GM04503 (cell line): Measurements from ENCODE around the gene YIF1B.

Source experiments
- DNase-seq: peaks from one replicate; pipeline ENCODE4 v3.0.0-alpha.2; 2012; ENCODE audit warnings: low read depth

The YIF1B gene

DNA sequence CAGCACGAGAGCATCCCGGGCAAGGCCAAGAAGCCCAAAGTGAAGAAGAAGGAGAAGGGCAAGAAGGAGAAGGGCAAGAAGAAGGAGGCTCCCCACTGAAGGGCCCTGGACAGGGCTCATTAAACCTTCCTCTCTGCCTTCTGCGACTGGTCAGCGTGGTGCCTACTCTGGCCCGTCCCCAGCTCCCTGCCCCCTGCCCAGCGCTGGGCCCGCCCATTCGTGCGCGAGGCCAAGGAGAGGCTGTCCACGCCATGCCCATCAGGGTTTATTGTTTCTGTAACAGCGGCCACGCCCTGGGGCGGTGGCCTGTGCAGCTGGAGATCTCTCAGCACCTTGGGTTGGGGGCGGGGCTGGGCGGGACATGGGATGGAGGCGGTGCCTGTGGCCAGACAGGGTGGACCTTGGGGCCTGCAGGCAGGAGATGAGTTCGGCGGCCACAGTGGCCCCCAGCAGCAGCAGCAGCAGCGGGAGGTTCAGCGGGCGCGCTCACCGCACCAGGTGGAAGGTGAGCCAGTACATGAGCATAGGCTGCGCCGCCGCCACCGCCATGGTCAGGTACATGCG, 10.8 kb downstream of the YIF1B start:
- no peak for DNase-seq

DNA sequence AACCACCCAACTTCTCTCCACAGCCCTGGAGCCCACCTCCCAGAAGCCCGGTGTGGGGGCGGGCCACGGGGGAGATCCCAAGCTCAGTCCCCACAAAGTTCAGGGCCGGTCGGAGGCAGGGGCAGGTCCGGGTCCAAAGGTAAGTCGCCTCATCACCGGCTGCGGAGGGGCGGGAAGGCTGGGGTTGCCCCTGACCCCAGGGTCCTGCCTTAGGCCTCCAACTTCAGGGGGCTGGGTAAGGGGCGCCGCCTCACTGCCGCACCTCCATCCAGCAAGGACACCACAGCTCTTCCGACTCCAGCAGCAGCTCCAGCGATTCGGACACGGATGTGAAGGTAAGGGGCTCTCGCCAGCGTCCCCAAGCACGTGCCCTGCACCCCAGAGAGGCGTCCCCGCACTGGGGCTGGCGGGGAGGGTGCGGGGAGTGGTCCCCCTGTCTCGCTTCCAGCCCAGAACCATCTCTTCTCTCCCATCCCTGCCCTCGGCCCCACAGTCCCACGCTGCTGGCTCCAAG, 11.3 kb downstream of the YIF1B start:
- no peak for DNase-seq

DNA sequence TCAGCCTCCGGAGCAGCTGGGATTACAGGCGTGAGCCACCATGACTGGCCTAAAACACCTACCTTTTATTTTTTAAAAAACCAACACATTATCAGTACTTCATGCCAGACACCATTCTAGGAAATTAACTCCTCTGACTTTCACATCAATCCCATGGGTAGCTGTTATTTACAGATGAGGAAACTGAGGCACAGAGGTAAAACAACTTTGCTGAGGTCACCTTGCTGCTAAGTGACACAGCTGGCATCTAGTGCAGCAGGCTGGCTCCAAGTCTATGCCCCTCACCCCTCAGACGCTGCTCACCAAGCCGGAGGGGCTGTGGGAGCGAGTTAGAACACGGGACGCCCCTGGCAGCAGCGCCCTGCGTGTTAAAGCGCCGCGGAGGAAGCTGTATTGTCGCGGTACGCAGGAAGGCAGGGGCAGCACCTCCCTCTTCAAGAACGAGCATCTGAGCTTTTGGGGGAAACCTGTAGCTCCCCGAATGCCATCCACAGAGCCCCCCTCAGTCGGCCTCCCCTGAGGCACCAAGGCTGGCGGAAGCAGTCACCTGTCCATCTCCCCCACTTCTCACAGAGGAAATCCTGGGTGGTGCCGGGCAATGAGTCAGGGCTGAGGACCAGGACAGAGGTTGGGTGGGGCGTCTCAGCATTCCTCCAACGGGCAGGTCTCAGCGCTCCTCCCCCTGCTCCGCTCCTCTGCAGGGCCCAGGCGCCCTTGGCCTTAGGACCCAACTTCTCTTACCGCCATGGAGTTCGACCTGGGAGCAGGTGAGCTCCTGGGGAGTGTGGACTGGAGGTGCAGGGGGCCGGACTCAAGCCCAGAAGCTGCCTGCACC, 12.0 kb downstream of the YIF1B start, which contains the start of gene C19orf33:
Gene C19orf33, plus strand, starts transcription at position 735 of the 835 bp plus-strand sequence. Its CDS starts 11 bp downstream, at position 746.
- DNase-seq, result no peak

DNA sequence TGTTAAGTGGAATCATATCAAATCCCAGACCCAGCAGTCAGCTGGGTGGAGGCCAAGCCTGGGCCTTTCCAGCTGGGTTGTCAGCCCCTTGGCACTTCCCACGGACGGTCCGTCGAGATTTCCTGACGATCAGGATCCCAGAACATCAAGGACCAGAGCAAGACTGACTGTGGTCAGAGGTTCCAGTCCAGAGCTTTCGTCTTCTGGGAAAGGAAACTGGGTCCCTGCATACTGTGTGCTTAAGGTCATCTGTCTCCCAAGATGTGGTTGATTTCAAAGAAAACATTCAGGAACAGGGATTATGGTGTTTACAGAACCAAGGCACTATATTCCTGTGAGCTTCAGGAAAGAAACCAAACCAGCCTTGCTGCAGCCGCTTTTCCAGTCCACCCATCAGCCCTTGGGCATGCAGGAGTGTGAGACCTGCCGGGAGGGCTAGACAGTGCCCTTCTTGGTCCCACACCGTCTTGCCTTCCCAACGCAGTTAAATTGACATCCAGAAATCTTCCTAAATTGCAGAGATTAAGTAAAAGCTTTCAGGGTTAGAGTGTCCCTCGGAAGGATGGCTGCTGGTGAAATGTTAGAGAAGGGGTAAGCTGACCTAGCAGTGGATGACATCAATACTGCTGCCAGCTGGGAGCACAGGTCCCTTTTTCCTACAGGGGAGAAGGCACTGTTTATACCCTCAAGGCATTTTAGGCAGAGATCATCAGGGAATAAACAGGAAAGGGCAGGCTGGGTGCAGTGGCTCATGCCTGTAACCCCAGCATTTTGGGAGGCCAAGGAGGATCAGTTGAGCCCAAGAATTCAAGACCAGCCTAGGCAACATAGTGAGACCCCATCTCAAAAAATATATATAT, 16.7 kb downstream of the YIF1B start:
- DNase-seq, result no peak

DNA sequence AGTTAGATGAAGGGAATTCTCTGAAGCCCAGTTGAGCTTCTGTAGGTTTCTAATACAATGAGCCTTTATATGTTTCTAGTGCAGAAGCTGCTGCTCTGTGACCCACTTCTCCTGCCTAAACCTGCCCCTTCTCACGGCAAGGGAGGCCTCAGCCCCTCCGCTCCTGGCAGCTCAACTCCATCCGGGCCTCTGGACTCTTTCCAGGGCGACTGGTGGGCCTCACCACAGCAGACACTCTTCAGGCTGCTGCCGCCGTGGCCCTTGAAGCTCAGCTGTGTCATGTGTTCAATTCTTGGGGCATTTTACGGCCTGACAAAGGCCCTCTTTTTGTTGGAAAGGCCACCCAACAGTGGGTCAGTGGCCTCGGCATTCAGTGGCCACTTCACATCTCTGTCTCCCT, 21.7 kb downstream of the YIF1B start:
- DNase-seq, result no peak

DNA sequence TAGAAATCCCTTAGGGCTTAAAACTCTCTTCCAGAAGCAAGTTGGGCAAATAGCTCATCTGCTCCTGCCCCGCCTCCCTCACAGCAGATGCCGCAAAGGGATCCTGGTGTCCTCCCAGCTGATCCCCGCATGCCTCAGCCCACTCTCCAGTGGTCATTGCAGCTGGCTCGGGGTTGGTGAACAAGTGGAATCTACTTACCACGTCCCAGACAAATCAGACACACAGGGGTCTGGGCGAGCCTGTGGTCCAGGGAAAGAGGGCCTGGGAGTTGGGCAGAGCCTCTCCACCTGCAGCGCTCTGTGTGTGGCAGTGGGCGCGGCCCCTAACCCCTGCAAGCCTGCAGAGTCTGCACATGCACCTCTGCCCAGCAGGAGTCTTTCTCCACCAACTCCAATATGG, 22.5 kb downstream of the YIF1B start:
- DNase-seq, result no peak

DNA sequence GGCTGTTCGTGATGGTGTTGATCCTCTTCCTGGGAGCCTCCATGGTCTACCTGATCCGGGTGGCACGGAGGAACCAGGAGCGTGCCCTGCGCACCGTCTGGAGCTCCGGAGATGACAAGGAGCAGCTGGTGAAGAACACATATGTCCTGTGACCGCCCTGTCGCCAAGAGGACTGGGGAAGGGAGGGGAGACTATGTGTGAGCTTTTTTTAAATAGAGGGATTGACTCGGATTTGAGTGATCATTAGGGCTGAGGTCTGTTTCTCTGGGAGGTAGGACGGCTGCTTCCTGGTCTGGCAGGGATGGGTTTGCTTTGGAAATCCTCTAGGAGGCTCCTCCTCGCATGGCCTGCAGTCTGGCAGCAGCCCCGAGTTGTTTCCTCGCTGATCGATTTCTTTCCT, 23.9 kb downstream of the YIF1B start:
- no peak for DNase-seq

DNA sequence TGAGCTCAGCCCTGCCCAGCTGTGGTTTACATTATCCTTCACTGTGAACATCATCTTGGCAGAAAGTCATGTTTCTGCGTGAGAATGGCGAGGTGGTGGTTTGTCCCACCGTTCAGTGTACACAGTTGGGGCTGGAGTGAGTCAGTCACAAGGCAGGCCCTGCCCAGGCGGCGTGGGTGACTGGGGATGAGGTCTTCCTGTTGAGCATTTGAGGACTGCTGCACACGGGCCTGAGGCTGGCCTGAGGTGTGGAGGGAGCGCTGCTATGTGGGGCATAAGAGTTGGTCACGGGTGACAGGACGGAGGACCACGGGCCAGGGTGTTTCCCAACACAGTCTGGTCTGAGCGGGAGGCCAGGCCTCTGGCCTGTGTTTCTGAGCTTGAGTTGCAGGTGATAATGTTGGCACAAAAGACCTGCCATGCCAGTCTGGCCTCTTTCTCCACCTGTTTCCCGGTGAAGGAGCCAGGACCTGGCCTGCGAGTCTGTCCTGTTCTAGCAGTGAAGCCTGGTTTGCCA, 25.1 kb downstream of the YIF1B start:
- DNase-seq, result peak; percentile 90

DNA sequence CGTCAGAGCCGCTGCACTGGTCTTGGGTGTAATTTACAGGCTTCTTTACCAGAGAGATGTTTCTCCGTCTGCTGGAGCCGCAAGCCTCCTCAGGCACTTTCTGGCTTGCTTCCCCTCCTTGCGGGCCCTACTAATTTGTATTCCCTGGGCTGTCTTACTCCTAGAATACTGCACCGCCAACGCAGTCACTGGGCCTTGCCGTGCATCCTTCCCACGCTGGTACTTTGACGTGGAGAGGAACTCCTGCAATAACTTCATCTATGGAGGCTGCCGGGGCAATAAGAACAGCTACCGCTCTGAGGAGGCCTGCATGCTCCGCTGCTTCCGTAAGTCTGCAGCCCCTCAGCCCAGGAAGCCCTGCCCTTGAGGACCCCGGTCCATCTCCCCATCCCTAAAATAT, 25.8 kb downstream of the YIF1B start:
- DNase-seq, result no peak

DNA sequence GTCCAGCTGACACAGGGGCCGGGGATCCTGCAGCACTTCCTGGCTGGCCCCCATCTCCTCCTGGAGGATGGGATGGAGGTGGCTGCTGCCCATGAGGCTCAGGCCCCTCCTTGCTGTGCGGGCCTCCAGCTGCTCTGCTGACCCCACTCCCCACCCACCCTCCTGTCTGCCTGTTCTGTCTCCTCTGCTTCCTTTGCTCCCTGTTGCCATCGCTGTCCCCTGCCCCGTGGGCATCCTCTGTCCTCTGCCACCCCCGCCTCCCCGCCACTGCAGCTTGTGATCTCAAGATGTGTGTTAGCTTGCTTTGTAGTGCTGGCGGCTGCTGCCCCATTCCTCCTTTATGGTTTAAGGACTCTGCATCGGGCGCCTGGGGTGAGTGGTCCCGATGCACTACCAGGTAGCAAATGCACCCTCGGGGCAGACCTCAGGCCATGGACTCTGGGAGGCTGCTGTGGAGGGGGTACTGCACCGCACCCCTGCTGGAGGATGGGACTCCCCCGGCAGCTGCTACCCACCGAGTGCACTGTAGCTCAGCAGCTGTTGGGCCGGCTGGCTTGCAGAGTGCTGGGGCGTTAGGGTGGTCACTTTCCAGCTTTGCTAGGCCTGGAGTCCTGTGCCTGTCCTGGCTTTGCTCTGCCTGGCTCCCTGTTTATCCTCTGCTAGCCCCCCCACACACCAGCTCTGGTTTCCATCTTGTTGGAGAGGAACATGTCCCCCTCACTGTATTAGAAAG, 27.5 kb downstream of the YIF1B start:
- DNase-seq, result no peak

DNA sequence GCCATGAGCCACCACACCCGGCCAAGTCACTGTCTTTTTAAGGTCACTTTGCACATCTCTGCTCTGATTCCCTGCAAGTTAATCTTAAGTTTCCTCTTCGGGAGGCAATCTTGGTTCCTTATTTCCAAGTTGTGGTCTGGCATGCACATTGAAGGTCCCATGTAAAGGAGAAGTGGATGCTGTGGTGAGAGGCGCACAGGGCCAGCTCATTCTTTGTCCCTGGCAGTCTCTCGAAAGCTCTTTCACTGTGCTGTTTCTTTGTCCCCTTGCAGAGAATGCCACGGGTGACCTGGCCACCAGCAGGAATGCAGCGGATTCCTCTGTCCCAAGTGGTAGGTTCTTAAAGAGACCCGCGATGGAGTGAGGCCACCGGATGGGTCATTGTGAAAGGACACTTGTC, 28.1 kb downstream of the YIF1B start:
- DNase-seq, result no peak

DNA sequence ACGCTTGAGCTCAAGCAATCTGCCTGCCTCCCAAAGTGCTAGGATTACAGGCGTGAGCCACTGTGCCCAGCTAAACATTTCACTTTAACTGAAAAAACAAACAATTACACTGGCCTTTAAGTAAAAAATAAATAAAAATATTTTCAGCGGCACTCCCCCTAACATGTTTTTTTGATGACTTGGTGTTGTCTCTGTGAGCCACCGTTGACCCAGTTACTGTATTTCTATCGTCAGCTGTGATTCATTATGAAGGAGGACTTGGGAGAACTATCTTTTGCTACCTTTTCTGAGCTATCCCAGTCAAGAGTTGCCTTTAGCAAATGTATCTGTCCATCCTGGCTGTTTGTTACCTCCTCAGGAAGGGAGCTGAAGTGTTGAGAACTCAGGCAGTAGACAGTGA, 30.2 kb downstream of the YIF1B start:
- no peak for DNase-seq

DNA sequence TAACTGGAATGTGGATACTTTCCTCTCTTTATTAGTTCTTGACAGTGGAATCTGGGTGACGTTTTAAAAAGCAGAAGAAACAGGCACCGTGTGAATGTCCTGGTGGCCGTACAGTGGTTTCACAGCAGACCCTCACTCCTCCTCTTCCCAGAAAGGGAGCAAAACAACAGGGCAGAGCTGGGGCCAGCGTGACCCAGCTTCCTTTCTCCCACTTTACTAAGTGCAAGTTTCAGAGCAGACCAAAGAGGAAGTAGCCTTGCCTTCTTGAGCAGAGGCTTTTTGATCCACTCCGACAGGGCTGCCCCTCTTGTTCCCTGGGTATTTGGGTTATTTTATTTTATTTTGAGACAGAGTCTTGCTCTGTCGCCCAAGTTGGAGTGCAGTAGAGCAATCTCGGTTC, 31.3 kb downstream of the YIF1B start:
- DNase-seq, result no peak

DNA sequence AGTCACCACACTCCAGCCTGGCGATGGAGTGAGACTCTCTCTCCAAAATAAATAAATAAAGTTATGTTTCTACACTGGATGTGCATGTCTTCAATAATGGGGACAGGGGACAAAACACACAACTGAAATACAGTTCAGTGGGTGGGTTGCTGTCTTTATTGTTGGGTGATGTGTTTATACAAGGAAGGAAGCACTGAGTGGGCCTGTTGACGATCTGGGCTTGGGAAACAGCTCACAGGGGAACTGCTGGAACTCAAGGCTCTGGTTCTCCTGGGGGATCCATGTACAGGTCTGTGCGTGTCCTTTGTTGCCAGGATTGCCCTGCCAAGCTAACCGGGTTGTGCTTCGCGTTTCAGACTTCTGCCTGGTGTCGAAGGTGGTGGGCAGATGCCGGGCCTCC, 32.5 kb downstream of the YIF1B start:
- DNase-seq, result no peak

DNA sequence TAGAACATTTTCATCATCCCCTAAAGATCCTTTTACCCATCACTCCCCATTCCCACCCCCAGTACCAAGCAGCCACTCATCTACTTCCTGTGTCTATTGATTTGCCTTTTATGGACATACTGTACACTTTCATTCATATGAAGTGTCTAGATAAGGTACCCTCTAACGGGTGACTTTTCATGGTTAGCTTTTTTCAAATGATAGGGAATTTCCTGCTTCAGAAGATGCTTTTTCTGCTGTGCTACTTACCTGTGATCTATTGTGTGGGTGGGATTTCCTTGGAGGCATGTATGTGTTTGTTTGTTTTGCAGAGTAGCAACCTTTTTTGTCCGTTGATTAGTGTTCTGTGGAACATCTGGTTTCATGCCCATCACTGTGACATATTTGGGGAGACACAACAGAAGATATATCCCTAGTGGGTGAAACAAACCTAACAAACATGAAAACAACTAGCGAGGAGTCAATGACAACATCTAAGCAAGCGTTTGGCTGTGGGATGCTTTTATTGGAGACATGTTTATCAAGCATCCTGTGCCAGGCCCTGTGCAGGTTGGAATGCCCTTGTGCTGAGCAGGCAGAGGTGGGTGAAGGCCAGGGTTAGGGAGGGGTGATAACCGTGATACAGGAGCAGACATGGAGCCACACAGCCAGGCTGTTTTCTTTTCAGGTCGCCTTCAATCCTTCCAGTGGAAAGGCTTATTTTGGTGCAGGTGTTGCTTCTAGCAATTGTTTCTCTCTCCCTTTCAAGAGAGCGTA, 33.8 kb downstream of the YIF1B start:
- no peak for DNase-seq

DNA sequence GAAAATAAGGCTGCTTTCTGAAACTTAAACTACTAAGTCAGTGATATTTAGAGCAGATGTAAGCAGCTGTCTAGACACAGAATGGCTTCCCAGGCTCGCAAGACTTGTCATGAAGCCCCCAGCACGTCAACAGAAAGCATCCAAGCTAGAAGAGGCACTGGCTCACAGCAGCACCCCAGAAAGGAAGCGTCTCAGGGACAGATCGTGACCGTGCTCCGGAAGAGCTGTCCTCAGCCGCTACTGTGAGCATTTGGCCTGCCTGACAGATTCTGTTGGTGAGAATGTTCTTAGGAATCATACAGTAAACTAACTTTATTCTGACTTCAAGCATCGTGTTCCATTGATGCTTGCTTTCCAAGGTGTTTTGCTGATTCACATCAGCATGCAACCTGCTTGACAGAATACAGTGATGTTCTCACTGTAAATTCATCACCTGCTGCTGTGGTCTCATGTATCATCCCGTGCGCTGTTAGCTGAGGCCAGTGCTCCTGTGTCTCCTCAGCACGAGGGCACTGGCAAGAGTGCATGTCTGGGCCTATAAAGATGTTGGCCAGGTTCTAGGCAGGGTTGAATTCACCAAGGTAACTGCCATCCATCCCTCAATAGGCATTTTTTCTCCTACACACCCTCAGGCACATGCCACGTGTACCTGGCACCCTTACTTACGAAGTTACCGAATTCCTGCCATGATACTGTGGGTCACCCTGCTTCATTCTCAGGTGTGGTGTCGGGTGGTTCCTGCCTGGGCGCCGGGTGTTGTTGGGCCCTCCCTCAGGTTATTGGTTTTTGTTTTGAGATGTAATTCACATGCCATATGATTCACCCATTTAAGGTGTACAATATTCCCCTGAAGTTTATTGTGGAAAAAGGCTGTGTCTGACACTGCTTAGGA, 35.5 kb downstream of the YIF1B start:
- DNase-seq, result no peak

DNA sequence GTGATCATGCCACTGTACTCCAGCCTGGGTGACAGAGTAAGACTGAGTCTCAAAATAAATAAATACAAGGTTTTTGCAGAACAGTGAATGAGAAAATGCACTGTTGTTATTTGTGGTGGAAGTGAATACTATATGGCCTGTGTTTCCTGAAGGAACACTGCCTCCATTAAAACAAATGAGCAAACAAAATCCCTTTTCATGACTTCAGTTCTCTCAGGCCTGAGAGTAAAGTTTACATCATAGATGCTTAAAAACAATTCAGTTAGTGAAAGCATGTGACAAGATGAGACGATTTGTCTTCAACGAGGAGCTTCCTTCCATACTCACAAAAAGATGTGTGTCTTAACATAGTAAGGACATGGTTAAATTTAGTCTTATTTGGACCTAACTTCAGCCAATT, 37.0 kb downstream of the YIF1B start:
- no peak for DNase-seq

DNA sequence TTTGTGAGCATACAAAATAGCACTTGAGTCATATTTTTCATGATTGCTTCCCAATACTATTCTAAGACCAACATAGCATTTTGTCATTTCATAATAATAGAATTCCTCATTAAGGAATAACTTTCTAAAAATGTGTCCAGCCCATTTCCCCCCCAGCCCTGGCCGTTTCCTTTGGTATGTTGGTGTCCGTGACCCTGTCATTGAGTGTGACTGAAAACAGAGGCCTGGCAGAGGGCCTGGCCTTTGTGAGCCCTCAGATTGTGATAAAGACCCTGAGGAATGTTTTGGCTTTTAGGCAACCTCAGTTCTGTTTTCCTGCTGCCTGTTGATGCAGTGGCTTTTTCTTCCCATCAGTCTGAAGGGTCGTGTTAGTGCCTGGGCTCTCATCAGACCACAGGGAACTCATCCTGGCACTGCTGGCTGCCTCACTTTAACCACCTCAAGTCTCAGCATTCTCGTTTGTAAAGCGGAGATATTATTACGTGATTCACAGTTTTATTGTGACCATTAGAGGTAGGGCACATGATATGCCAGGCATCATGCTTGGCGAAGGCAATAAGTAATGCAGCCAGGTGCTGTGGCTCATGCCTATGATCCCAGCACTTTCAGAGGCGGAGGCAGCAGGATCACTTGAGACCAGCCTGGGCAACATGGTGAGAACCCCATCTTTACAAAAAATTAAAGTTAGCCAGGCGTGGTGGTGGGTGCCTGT, 37.6 kb downstream of the YIF1B start:
- peak; percentile 86 for DNase-seq

DNA sequence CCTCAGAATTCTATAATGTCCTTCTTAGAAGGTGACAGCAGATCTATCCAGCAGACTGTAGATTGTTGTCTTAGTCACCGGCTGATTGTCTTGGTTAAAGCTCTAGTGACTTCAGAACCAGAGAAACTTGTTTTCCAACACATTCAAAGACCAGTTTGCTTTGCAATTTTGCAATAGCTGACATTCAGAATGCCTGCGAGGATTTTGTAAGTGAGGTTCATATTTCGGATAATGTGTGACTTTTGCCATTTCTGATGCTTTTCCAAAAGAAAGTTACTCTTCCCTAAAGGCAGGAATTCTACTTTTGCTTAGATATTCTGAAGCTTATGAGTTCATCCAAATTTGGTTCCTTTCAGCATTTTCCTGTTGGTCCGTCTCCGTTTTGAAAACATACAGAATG, 38.2 kb downstream of the YIF1B start:
- no peak for DNase-seq
